ENCODE measurements around the gene MAGI2.
"Not testable (repeated sequence)": the region's sequence is repeated elsewhere in the genome, so short reads cannot be mapped to it uniquely, and the experiment has no call there.

MAGI2 gene

GRCh38 chr7:78326876-78327275, 1126.6 kb downstream of the MAGI2 start:
- DNase-seq, result no peak

- no peak for DNase-seq
Observed at GRCh38 chr7:78326189-78326588, 1127.3 kb downstream of the MAGI2 start.

- DNase-seq, result no peak
Observed at GRCh38 chr7:78323118-78323517, 1130.3 kb downstream of the MAGI2 start.

- not testable (repeated sequence) for DNase-seq
Observed at GRCh38 chr7:78322231-78322630, 1131.2 kb downstream of the MAGI2 start.

- DNase-seq, result no peak
Observed at GRCh38 chr7:78317371-78317770, 1136.1 kb downstream of the MAGI2 start.

- no peak for DNase-seq
Observed at GRCh38 chr7:78316110-78316509, 1137.4 kb downstream of the MAGI2 start.

- DNase-seq, result no peak
Observed at GRCh38 chr7:78315119-78315518, 1138.3 kb downstream of the MAGI2 start.

- DNase-seq, result no peak
Observed at GRCh38 chr7:78311181-78311580, 1142.3 kb downstream of the MAGI2 start.

- no peak for DNase-seq
Observed at GRCh38 chr7:78307892-78308291, 1145.6 kb downstream of the MAGI2 start.

- no peak for DNase-seq
Observed at GRCh38 chr7:78306634-78307033, 1146.8 kb downstream of the MAGI2 start.

GRCh38 chr7:78301407-78301806, 1152.1 kb downstream of the MAGI2 start:
- DNase-seq, result no peak

GRCh38 chr7:78299088-78299487, 1154.4 kb downstream of the MAGI2 start:
- no peak for DNase-seq

- no peak for DNase-seq
Observed at GRCh38 chr7:78296644-78297371, 1156.7 kb downstream of the MAGI2 start.

- no peak for DNase-seq
Observed at GRCh38 chr7:78296046-78296597, 1157.3 kb downstream of the MAGI2 start.

- not testable (repeated sequence) for DNase-seq
Observed at GRCh38 chr7:78289471-78289870, 1164.0 kb downstream of the MAGI2 start.

- no peak for DNase-seq
Observed at GRCh38 chr7:78284945-78285344, 1168.5 kb downstream of the MAGI2 start.

GRCh38 chr7:78280276-78280675, 1173.2 kb downstream of the MAGI2 start:
- no peak for DNase-seq

GRCh38 chr7:78279457-78279856, 1174.0 kb downstream of the MAGI2 start:
- DNase-seq, result no peak

- no peak for DNase-seq
Observed at GRCh38 chr7:78279032-78279431, 1174.4 kb downstream of the MAGI2 start.

- no peak for DNase-seq
Observed at GRCh38 chr7:78267141-78267540, 1186.3 kb downstream of the MAGI2 start.

- DNase-seq, result no peak
Observed at GRCh38 chr7:78265486-78265885, 1188.0 kb downstream of the MAGI2 start.

- DNase-seq, result no peak
Observed at GRCh38 chr7:78265071-78265470, 1188.4 kb downstream of the MAGI2 start.

- DNase-seq, result no peak
Observed at GRCh38 chr7:78264105-78264504, 1189.4 kb downstream of the MAGI2 start.

- DNase-seq, result no peak
Observed at GRCh38 chr7:78261739-78262138, 1191.7 kb downstream of the MAGI2 start.

- DNase-seq, result no peak
Observed at GRCh38 chr7:78261302-78261701, 1192.2 kb downstream of the MAGI2 start.
